Measurements from ENCODE around the gene C8B.

DNA sequence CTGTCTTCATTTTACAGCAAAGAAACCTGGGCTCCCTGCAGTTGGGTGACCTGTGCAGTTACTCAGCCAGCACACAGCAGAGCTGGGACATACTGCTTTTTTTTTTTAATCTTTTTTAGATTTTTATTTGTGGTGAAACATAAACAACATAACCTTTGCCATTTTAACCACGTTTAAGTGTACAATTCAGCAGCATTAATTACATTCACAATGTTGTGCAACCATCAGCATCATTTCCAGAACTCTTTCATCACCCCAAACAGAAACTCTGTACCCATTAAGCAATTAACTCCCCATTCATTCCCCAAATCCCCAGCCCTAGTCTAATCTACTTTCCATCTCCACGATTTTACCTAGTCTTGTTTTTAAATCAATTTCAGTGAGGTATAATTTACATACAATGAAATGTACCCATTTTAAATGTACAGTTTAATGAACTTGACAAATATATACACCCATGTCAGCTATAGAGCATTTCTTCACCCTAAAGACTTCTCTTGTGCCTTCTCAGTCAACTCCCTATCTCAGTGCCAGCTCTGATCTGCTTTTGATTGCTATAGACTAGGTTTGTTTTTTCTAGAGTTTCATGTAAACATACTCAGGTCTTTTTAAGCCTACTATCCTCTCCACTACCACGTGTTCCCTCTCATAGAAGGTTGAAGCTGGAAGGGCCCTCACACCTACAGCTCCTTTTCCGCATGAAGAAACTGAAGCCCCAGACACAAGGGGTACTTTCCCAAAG, 37.8 kb upstream of the C8B start:
- TF ChIP-seq, protein P1, sequence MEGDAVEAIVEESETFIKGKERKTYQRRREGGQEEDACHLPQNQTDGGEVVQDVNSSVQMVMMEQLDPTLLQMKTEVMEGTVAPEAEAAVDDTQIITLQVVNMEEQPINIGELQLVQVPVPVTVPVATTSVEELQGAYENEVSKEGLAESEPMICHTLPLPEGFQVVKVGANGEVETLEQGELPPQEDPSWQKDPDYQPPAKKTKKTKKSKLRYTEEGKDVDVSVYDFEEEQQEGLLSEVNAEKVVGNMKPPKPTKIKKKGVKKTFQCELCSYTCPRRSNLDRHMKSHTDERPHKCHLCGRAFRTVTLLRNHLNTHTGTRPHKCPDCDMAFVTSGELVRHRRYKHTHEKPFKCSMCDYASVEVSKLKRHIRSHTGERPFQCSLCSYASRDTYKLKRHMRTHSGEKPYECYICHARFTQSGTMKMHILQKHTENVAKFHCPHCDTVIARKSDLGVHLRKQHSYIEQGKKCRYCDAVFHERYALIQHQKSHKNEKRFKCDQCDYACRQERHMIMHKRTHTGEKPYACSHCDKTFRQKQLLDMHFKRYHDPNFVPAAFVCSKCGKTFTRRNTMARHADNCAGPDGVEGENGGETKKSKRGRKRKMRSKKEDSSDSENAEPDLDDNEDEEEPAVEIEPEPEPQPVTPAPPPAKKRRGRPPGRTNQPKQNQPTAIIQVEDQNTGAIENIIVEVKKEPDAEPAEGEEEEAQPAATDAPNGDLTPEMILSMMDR (IDR thresholded peaks at IDR 0.05; ENCODE audit: poor library complexity, severe bottlenecking): no peak
- TF ChIP-seq POLR2AphosphoS5 (IDR thresholded peaks at IDR 0.05): no peak
- TF ChIP-seq EZH2 (IDR thresholded peaks at IDR 0.05; ENCODE audit: borderline replicate concordance, insufficient read depth, low read length, poor library complexity, severe bottlenecking): no peak
- TF ChIP-seq, protein P2, sequence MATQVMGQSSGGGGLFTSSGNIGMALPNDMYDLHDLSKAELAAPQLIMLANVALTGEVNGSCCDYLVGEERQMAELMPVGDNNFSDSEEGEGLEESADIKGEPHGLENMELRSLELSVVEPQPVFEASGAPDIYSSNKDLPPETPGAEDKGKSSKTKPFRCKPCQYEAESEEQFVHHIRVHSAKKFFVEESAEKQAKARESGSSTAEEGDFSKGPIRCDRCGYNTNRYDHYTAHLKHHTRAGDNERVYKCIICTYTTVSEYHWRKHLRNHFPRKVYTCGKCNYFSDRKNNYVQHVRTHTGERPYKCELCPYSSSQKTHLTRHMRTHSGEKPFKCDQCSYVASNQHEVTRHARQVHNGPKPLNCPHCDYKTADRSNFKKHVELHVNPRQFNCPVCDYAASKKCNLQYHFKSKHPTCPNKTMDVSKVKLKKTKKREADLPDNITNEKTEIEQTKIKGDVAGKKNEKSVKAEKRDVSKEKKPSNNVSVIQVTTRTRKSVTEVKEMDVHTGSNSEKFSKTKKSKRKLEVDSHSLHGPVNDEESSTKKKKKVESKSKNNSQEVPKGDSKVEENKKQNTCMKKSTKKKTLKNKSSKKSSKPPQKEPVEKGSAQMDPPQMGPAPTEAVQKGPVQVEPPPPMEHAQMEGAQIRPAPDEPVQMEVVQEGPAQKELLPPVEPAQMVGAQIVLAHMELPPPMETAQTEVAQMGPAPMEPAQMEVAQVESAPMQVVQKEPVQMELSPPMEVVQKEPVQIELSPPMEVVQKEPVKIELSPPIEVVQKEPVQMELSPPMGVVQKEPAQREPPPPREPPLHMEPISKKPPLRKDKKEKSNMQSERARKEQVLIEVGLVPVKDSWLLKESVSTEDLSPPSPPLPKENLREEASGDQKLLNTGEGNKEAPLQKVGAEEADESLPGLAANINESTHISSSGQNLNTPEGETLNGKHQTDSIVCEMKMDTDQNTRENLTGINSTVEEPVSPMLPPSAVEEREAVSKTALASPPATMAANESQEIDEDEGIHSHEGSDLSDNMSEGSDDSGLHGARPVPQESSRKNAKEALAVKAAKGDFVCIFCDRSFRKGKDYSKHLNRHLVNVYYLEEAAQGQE (IDR thresholded peaks at IDR 0.05; ENCODE audit: borderline replicate concordance): no peak
- TF ChIP-seq RAD21 (conservative IDR thresholded peaks at IDR 0.05): no peak
- TF ChIP-seq EP300 (conservative IDR thresholded peaks at IDR 0.05; ENCODE audit: poor library complexity, severe bottlenecking): no peak
- no peak for TF ChIP-seq TAF1 (IDR thresholded peaks at IDR 0.05; ENCODE audit: low read depth)
- no peak for TF ChIP-seq SMC3 (conservative IDR thresholded peaks at IDR 0.05; ENCODE audit: poor library complexity)
